Measurements from ENCODE around the gene MYO1D. TPM values are rescaled to one million over a fixed set of nuclear protein-coding genes. Genes with fewer than 3 reads are reported as not detected.

Gene MYO1D
- total and polyA plus RNA-seq, 4 donors = 22.0 to 75.8 (median 61.4) TPM

GRCh38 chr17:32747856-32748255, 129.1 kb downstream of the MYO1D start:
- no peak for DNase-seq
- Histone ChIP-seq H3K36me3 (ENCODE audit: control insufficient read depth in 4 of 4, insufficient read depth in 4 of 4, low read length in 4 of 4) (peaks cover 0 to 4% (median 0%) of the 10 kb centered on the region in 4 donors), H3K4me1 (ENCODE audit: control insufficient read depth in 5 of 5, insufficient read depth in 5 of 5, low read length in 5 of 5) (no peaks in the 10 kb centered on the region), H3K9me3 (ENCODE audit: control insufficient read depth in 4 of 4, insufficient read depth in 3 of 4, low read length in 3 of 4) (no peaks in the 10 kb centered on the region), H3K9ac (ENCODE audit: insufficient read depth in 1 of 2, low read length in 2 of 2) (no peak overlapping the region), H3K4me3 (no peak overlapping the region), H3K27me3 (ENCODE audit: control insufficient read depth in 3 of 3, insufficient read depth in 3 of 3, low read length in 2 of 3) (no peaks in the 10 kb centered on the region), H3K27ac (ENCODE audit: low read depth in 1 of 2, low read length in 1 of 2) (no peak overlapping the region)
- WGBS, 2 donors = 82 to 86% methylated on average over 2 of the region's 2 CpGs
- ATAC-seq (ENCODE audit: insufficient read depth, low FRiP score) = no peak
- TF ChIP-seq, protein P1, sequence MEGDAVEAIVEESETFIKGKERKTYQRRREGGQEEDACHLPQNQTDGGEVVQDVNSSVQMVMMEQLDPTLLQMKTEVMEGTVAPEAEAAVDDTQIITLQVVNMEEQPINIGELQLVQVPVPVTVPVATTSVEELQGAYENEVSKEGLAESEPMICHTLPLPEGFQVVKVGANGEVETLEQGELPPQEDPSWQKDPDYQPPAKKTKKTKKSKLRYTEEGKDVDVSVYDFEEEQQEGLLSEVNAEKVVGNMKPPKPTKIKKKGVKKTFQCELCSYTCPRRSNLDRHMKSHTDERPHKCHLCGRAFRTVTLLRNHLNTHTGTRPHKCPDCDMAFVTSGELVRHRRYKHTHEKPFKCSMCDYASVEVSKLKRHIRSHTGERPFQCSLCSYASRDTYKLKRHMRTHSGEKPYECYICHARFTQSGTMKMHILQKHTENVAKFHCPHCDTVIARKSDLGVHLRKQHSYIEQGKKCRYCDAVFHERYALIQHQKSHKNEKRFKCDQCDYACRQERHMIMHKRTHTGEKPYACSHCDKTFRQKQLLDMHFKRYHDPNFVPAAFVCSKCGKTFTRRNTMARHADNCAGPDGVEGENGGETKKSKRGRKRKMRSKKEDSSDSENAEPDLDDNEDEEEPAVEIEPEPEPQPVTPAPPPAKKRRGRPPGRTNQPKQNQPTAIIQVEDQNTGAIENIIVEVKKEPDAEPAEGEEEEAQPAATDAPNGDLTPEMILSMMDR (IDR thresholded peaks at IDR 0.05; ENCODE audit: control extremely low read depth, extremely low read depth) = no peak

DNA sequence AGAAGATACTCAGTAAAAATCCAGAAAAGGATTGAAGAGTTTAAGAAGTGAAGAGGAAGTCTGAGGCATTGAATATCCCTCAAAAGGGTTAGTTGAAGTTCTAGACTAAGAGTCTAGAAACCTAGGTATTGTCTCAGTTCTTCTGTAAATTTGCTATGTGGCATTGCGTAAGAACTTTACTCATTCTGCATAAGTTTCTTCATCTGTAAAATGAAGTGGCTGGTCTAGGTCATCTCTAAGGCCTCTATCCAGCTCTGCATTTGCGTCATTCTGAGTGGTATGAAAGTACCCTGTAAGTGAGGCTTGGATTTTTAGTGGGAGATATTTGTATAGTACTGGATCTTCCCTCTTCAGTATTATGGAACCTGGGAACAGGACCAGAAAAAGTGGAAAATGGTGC, 130.2 kb downstream of the MYO1D start:
- Histone ChIP-seq H3K36me3 (ENCODE audit: control insufficient read depth in 4 of 4, insufficient read depth in 4 of 4, low read length in 4 of 4) (peaks cover 0 to 2% (median 0%) of the 10 kb centered on the region in 4 donors), H3K4me1 (ENCODE audit: control insufficient read depth in 5 of 5, insufficient read depth in 5 of 5, low read length in 5 of 5) (no peaks in the 10 kb centered on the region), H3K4me3 (no peak overlapping the region), H3K27ac (ENCODE audit: low read depth in 1 of 2, low read length in 1 of 2) (no peak overlapping the region), H3K9me3 (ENCODE audit: control insufficient read depth in 4 of 4, insufficient read depth in 3 of 4, low read length in 3 of 4) (no peaks in the 10 kb centered on the region), H3K27me3 (ENCODE audit: control insufficient read depth in 3 of 3, insufficient read depth in 3 of 3, low read length in 2 of 3) (no peaks in the 10 kb centered on the region), H3K9ac (ENCODE audit: insufficient read depth in 1 of 2, low read length in 2 of 2) (no peak overlapping the region)
- ATAC-seq (ENCODE audit: insufficient read depth, low FRiP score) (no peak), DNase-seq (no peak)
- 81 to 87% methylated on average over 2 of the region's 2 CpGs for WGBS, 2 donors
- TF ChIP-seq, protein P1 (IDR thresholded peaks at IDR 0.05; ENCODE audit: control extremely low read depth, extremely low read depth) = no peak

DNA sequence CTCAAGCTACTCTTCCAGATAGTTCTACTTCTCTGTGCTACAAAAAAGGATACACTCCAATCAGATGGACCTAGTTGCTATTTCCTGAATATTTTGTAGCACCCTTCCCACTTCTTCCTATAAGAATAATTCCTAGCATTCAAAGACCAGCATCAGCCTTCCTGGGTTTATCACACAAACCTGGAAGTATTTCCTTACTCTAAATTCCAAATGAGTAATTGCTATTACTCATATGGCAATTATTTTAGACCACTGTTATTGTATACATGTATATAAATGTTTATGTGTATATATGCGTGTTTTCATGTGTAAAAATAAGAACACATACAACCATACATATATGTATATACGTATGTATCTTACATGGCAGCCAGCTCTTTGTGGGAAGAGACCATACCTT, 130.6 kb downstream of the MYO1D start:
- Histone ChIP-seq H3K27ac (ENCODE audit: low read depth in 1 of 2, low read length in 1 of 2) (no peak overlapping the region), H3K9me3 (ENCODE audit: control insufficient read depth in 4 of 4, insufficient read depth in 3 of 4, low read length in 3 of 4) (no peaks in the 10 kb centered on the region), H3K27me3 (ENCODE audit: control insufficient read depth in 3 of 3, insufficient read depth in 3 of 3, low read length in 2 of 3) (no peaks in the 10 kb centered on the region), H3K36me3 (ENCODE audit: control insufficient read depth in 4 of 4, insufficient read depth in 4 of 4, low read length in 4 of 4) (peaks cover 0 to 2% (median 0%) of the 10 kb centered on the region in 4 donors), H3K4me3 (no peak overlapping the region), H3K4me1 (ENCODE audit: control insufficient read depth in 5 of 5, insufficient read depth in 5 of 5, low read length in 5 of 5) (no peaks in the 10 kb centered on the region), H3K9ac (ENCODE audit: insufficient read depth in 1 of 2, low read length in 2 of 2) (no peak overlapping the region)
- DNase-seq = no peak
- ATAC-seq (ENCODE audit: insufficient read depth, low FRiP score) = no peak
- TF ChIP-seq, protein P1 (IDR thresholded peaks at IDR 0.05; ENCODE audit: control extremely low read depth, extremely low read depth) = no peak
- 94 to 97% methylated on average over 2 of the region's 2 CpGs for WGBS, 2 donors
